H1 (cell line): ENCODE measurements around the gene TDRKH. TPM values are rescaled to one million over a fixed set of nuclear protein-coding genes. Genes with fewer than 3 reads are reported as not detected.

Experiments used
- MAFK ChIP-seq: IDR thresholded peaks from 2 replicates; pipeline ENCODE4 v1.6.1; 2012; ENCODE audit warnings: low read depth, mild to moderate bottlenecking, improper control_type of control experiment, low read length
- SAP30 ChIP-seq: fragments of 300-600 bp; sonication (generic); IDR thresholded peaks from 2 replicates; pipeline ENCODE4 v1.7.1; 2012; ENCODE audit warnings: low read length, moderate library complexity, mild to moderate bottlenecking, inconsistent platforms; ENCODE audit not compliant: insufficient read depth, insufficient replicate concordance
- SUZ12 ChIP-seq: fragments of 200-600 bp; sonication (generic); IDR thresholded peaks from 2 replicates; pipeline ENCODE4 v1.6.1; 2012; ENCODE audit warnings: mild to moderate bottlenecking, inconsistent platforms, low read length, moderate library complexity, mixed read lengths
- TAF7 ChIP-seq: optimal IDR thresholded peaks from 2 replicates; pipeline ENCODE3; 2011; ENCODE audit warnings: low read depth, mild to moderate bottlenecking, inconsistent platforms, low read length, moderate library complexity, borderline replicate concordance
- TEAD4 ChIP-seq: IDR thresholded peaks from 2 replicates; pipeline ENCODE4 v1.6.1; 2012; ENCODE audit warnings: low read depth, low read length, inconsistent platforms, mixed read lengths
- ZNF274 ChIP-seq: IDR thresholded peaks from 2 replicates; pipeline ENCODE4 v1.7.0; 2012; ENCODE audit warnings: low read length, borderline replicate concordance; ENCODE audit errors: extremely low read depth
- polyA plus RNA-seq, 7 experiments: library from polyadenylated mRNA; depleted of rRNA in 3 of 7; stranded (reverse) in 5 of 7; unstranded in 2 of 7; fragments of >200 nt in 5 of 7; fragments of 200-250 nt in 2 of 7; gene quantifications; 1 replicate in 5 of 7; 2 replicates in 1 of 7; 4 replicates in 1 of 7; pipeline versions ENCODE4 v1.2.1 to v1.2.3, GENCODE V29; 2011 to 2013; ENCODE audit warnings: missing spikeins in 2 of 7, mixed read lengths in 2 of 7
- total RNA-seq: library from RNA; stranded (reverse); fragmentation: NEBNext Ultra II Directional; extraction: Animal tissue kit (Norgen Biotek cat#: 25700); gene quantifications from 2 replicates; pipeline ENCODE4 v1.2.1, GENCODE V29; 2021
- TF ChIP-seq, protein P1 (sequence below): IDR thresholded peaks from 2 replicates; pipeline ENCODE4 v1.6.1; 2012; ENCODE audit warnings: low read length, inconsistent platforms

Gene TDRKH
- total and polyA plus RNA-seq, 2 of the 8 experiments (the other 6 are each of a cell fraction or from before 2014, with no cell fraction given) = 9.9 to 26.1 TPM

DNA sequence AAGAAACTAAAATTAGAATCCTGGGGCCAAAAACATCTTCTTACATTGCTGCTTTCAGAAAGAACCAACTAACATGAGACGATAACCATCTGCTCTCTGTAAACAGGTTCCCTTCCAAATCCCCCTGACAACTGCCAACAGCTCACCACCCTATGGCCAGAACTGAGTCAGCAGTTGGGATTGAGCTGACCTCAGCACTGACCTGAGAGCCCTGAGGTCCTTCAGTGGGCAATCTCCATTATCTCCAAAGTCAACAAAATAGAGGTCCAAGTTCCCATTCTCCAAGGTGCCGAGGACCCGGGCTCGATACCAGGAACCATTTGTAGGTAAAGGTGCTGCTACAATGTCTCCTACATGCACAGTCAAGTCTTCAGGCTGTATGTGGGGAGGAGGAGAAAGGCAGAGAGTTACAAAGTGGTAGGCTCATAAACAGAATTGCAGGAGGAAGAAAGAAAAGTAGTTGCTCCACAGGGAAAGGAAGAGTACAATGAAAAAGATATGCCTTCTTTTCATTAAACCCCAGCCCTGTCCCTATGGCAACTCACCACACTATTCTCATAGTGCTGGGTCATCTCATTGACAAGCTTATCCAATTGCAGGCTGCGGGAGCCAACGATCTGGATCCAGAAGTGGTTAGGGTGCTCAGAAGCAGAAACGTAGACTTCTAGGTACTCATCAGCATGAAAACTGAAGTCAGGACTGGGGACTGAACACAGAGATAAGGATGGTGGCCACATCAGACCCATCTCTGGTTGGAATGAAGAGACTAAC lies 14.2 kb downstream of the TDRKH start (continued):
- TF ChIP-seq, protein P1, sequence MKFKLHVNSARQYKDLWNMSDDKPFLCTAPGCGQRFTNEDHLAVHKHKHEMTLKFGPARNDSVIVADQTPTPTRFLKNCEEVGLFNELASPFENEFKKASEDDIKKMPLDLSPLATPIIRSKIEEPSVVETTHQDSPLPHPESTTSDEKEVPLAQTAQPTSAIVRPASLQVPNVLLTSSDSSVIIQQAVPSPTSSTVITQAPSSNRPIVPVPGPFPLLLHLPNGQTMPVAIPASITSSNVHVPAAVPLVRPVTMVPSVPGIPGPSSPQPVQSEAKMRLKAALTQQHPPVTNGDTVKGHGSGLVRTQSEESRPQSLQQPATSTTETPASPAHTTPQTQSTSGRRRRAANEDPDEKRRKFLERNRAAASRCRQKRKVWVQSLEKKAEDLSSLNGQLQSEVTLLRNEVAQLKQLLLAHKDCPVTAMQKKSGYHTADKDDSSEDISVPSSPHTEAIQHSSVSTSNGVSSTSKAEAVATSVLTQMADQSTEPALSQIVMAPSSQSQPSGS = no peak
- TF ChIP-seq ZNF274 (no peak), MAFK (no peak), SUZ12 (no peak), TAF7 (no peak), TEAD4 (no peak), SAP30 (no peak)
